Panc1 (cell line): ENCODE measurements around the gene INAFM2. TPM values are rescaled to one million over a fixed set of nuclear protein-coding genes. Genes with fewer than 3 reads are reported as not detected.

ENCODE experiments used
- ATAC-seq: fragments of 200-7000 bp; cut with Tn5 transposase; 2 replicates; pipeline ENCODE4 v1.9.1; 2020; ENCODE audit warnings: mild to moderate bottlenecking, moderate library complexity
- BruUV-seq: library from RNA; stranded (reverse); fragments of 400-500 nt; replicated peaks from 2 replicates; lab custom pipeline; 2021; lab: Mats Ljungman, UMichigan
- CTCF ChIA-PET: fragments of 300-600 bp; sonication (Branson Sonifier 250); formaldehyde crosslinking; loops from one replicate; lab custom pipeline; 2022; ENCODE audit warnings: antibody characterized with exemption; lab: Charles Lee
- POLR2A ChIA-PET: fragments of 300-600 bp; sonication (Branson Sonifier 250); formaldehyde crosslinking; loops from one replicate; lab custom pipeline; 2022; ENCODE audit warnings: antibody characterized with exemption; lab: Charles Lee
- DNase-seq: peaks from one replicate; pipeline ENCODE4 v3.0.0-alpha.2; 2010; ENCODE audit warnings: low read depth, low spot score
- H3K27ac ChIP-seq: 2 replicates; pipeline ENCODE4 v1.5.1; 2011; ENCODE audit warnings: mild to moderate bottlenecking, low read length, inconsistent platforms
- H3K27me3 ChIP-seq: fragments of 200-500 bp; sonication (Bioruptor generic); 2 replicates; pipeline ENCODE4 v1.6.0; 2014; ENCODE audit warnings: low read length, inconsistent platforms; ENCODE audit not compliant: control insufficient read depth, insufficient read depth
- H3K36me3 ChIP-seq: fragments of 200-500 bp; sonication (Bioruptor generic); 2 replicates; pipeline ENCODE4 v1.5.1; 2014; ENCODE audit warnings: inconsistent platforms, mild to moderate bottlenecking, low read length, moderate library complexity; ENCODE audit not compliant: control insufficient read depth, insufficient read depth
- H3K4me1 ChIP-seq: 2 replicates; pipeline ENCODE4 v1.5.1; 2011; ENCODE audit warnings: inconsistent platforms, mild to moderate bottlenecking, low read length, moderate library complexity; ENCODE audit not compliant: control insufficient read depth, insufficient read depth
- H3K4me3 ChIP-seq, 2 experiments: 2 replicates each; pipeline ENCODE4 v1.5.1; 2011 to 2012; ENCODE audit warnings: low read depth in 2 of 2, low read length in 2 of 2, mild to moderate bottlenecking in 2 of 2, inconsistent platforms in 1 of 2, moderate library complexity in 1 of 2
- H3K9me3 ChIP-seq: fragments of 200-500 bp; sonication (Bioruptor generic); 2 replicates; pipeline ENCODE4 v1.5.1; 2014; ENCODE audit warnings: low read depth, mild to moderate bottlenecking, inconsistent platforms, low read length, moderate library complexity; ENCODE audit not compliant: control insufficient read depth, insufficient read depth
- POLR2AphosphoS5 ChIP-seq: IDR thresholded peaks from 2 replicates; pipeline ENCODE4 v1.6.1; 2012; ENCODE audit warnings: mild to moderate bottlenecking, low read depth, low read length, moderate library complexity
- SIN3A ChIP-seq: IDR thresholded peaks from 2 replicates; pipeline ENCODE4 v1.6.1; 2012; ENCODE audit warnings: low read depth, mild to moderate bottlenecking, low read length, moderate library complexity, borderline replicate concordance; ENCODE audit not compliant: insufficient read depth
- TCF7L2 ChIP-seq: IDR thresholded peaks from 2 replicates; pipeline ENCODE4 v1.6.1; 2011; ENCODE audit warnings: mild to moderate bottlenecking, low read depth, low read length, inconsistent platforms
- in situ Hi-C: cut with HindIII; loops from 2 replicates; pipeline ENCODE4 v1.10.0; 2016; ENCODE audit warnings: low sequenced_read_pairs, low pct_unique_long_range_greater_than_20kb
- intact Hi-C: fragments of 100-400 bp; cut with micrococcal nuclease; formaldehyde crosslinking; loops from one replicate; pipeline ENCODE4 v1.10.0; 2022; ENCODE audit not compliant: unreplicated experiment
- total RNA-seq: library from RNA; stranded (reverse); gene quantifications from one replicate; pipeline ENCODE4 v1.2.1, GENCODE V29; 2021; ENCODE audit not compliant: unreplicated experiment
- TF ChIP-seq, protein P1 (sequence below): fragments of 450-650 bp; IDR thresholded peaks from 2 replicates; pipeline ENCODE4 v1.5.1; 2017; ENCODE audit warnings: mild to moderate bottlenecking
- TF ChIP-seq, protein P2 (sequence below), 2 experiments: IDR thresholded peaks; 2 replicates each; pipeline ENCODE4 v1.6.1; 2011 to 2012; ENCODE audit warnings: low read depth in 2 of 2, control low read depth in 1 of 2, low read length in 1 of 2, mild to moderate bottlenecking in 1 of 2, moderate library complexity in 1 of 2; ENCODE audit not compliant: insufficient read depth in 1 of 2

INAFM2 gene
- total RNA-seq, 1 experiment from 2014 or later: 10.4 TPM

DNA sequence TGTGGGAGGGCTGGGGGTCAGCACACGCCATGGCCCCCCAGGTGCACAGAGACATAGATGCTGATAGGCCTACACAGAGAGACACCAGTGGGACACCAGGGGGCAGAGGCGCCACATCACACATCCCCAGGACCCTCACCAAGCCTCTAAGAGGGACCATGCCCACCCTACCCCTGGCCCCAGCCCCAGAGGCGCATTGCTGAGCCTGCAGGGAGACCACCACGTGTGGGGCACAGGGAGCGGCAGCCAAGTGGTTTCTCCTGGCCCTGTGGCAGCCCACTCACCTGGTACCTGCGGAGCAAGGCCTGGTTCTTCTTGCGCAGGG, 16.1 kb downstream of the INAFM2 start:
- Histone ChIP-seq H3K36me3 (no peaks in the 10 kb centered on the region), H3K4me1 (peaks cover 60% of the 10 kb centered on the region), H3K27me3 (no peaks in the 10 kb centered on the region), H3K9me3 (no peaks in the 10 kb centered on the region), H3K4me3 (peak overlapping the region; percentile 37 to 61), H3K27ac (peak overlapping the region; percentile 94)
- POLR2A ChIA-PET: interaction anchor here (0.6 to 1.0 kb wide), 4 partner anchors 12 to 66 kb away, joined by 3 to 4 read pairs (median 4); partner anchors contain the start of genes IVD and PLCB2
- no peak for DNase-seq
- TF ChIP-seq, protein P1, sequence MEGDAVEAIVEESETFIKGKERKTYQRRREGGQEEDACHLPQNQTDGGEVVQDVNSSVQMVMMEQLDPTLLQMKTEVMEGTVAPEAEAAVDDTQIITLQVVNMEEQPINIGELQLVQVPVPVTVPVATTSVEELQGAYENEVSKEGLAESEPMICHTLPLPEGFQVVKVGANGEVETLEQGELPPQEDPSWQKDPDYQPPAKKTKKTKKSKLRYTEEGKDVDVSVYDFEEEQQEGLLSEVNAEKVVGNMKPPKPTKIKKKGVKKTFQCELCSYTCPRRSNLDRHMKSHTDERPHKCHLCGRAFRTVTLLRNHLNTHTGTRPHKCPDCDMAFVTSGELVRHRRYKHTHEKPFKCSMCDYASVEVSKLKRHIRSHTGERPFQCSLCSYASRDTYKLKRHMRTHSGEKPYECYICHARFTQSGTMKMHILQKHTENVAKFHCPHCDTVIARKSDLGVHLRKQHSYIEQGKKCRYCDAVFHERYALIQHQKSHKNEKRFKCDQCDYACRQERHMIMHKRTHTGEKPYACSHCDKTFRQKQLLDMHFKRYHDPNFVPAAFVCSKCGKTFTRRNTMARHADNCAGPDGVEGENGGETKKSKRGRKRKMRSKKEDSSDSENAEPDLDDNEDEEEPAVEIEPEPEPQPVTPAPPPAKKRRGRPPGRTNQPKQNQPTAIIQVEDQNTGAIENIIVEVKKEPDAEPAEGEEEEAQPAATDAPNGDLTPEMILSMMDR: peak; percentile 63
- no peak for TF ChIP-seq SIN3A
- in situ Hi-C loops (no loop called here), intact Hi-C loops (no loop called here)
- ATAC-seq: peak; percentile 4
- CTCF ChIA-PET: interaction anchor here (0.7 to 3.7 kb wide), 4 partner anchors 18 to 60 kb away, joined by 3 to 30 read pairs (median 10); partner anchors contain the start of genes INAFM2 and KNSTRN
- BruUV-seq: no TSS peak

DNA sequence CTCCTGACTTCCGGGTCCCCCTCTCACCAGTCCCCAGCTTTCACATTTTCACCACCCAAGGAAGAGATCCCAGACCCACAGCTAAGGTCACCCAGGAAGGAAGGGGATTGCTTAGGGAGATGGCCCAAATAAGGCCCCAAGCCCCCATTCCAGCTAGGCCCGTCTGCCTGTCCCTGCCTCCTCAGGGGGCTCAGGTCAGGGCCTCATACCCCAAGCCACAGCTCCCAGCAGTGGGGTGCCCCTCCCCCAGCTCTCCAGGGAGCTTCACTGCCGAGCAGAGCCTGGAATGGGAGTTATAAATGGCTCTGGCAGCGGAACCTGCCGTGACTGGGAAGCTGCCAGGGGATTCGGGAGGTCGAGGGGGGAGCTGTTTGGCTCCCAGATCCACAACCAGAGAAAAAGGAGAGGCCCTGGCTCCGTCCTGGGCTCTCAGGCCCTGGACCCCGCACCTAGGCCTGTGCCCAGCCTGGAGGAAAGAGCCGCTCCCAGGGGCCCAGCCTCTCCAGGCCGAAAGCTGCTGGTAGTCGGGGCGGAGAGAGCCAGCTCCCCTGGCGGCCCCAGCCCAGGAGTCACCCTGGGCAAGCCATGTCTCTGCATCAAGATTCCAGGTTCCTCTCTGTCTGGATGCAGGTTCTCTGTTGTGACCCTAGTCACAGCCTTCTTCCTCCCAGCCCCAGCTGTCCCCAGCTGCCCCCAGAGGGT, 16.7 kb downstream of the INAFM2 start:
- H3K27me3 ChIP-seq: no peaks in the 10 kb centered on the region
- TF ChIP-seq POLR2AphosphoS5 (peak; percentile 11; the same call in 1 of the 2 replicates), TCF7L2 (no peak)
- in situ Hi-C loops: no loop called here
- intact Hi-C loops: no loop called here
- peak overlapping the region; percentile 37 to 61 for H3K4me3 ChIP-seq
- no peaks in the 10 kb centered on the region for H3K9me3 ChIP-seq
- POLR2A ChIA-PET: interaction anchor here (0.5 to 0.7 kb wide), 4 partner anchors 16 to 298 kb away, joined by 3 to 6 read pairs (median 4); partner anchors contain the start of gene PLCB2
- H3K4me1 ChIP-seq: peaks cover 60% of the 10 kb centered on the region
- no TSS peak for BruUV-seq
- no peaks in the 10 kb centered on the region for H3K36me3 ChIP-seq
- DNase-seq: no peak
- peak; percentile 44 for ATAC-seq
- peak overlapping the region; percentile 94 for H3K27ac ChIP-seq
- CTCF ChIA-PET: interaction anchor here (0.6 to 3.7 kb wide), 5 partner anchors 18 to 60 kb away, joined by 3 to 30 read pairs (median 5); partner anchors contain the start of genes INAFM2 and KNSTRN

DNA sequence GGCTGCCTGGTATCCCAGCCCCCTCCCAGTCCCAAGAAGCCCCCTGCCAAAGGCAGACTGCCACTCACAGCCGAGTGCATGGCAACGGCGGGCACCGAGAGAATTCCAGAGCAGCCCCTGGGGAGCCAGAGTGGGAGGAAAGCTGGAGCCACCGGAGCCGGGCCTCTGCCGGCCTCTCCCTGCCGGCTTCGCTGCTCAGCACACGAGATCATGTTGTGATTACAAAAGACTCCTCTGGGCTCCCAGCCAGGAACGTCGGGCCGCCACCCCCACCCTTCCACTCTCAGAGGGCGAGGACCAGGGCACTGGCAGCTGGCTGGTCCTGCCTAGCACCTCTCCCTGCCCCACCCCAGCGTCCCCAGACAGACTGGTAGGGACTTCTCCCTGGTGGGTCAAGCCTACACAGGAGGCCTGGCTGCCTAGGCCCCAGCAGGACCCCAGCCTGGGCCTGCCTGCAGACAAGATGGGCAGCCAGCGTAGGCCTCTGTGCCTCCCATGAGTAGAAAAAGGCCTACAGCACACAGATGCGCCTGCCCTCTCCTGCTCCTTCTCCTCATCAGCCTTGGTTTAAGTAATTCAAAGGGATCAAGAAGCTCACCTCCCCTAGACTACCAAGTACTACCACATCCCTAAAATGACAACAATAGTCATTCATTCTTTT, 17.4 kb downstream of the INAFM2 start, which contains the start of gene CCDC9B:
CCDC9B (minus strand) TSS at position 200 of the 661 bp plus-strand sequence; CDS start at position 80, 120 bp downstream.
- peak; percentile 46 for ATAC-seq
- DNase-seq: no peak
- H3K4me1 ChIP-seq: peaks cover 60% of the 10 kb centered on the region

More for the DNA sequence above, 17.4 kb downstream of the INAFM2 start, which contains the start of gene CCDC9B:
- no peaks in the 10 kb centered on the region for H3K27me3 ChIP-seq
- no peaks in the 10 kb centered on the region for H3K36me3 ChIP-seq
- intact Hi-C loops: no loop called here
- peak within 1 kb of the TSS; percentile 37 to 61 for H3K4me3 ChIP-seq
- in situ Hi-C loops: no loop called here
- H3K9me3 ChIP-seq: no peaks in the 10 kb centered on the region
- POLR2A ChIA-PET: interaction anchor here (0.6 to 0.7 kb wide), 2 partner anchors 15 to 77 kb away, joined by 3 to 5 read pairs; no protein-coding TSS in a partner anchor
- CTCF ChIA-PET: interaction anchor here (0.6 to 3.7 kb wide), 3 partner anchors 19 to 51 kb away, joined by 5 to 30 read pairs (median 5); partner anchors contain the start of gene INAFM2
- TF ChIP-seq TCF7L2 (no peak), POLR2AphosphoS5 (peak; percentile 43; the same call in 1 of the 2 replicates), SIN3A (0 out of 2 replicates have a peak, but pooled peaks have one; percentile 11)
- TF ChIP-seq, protein P2, sequence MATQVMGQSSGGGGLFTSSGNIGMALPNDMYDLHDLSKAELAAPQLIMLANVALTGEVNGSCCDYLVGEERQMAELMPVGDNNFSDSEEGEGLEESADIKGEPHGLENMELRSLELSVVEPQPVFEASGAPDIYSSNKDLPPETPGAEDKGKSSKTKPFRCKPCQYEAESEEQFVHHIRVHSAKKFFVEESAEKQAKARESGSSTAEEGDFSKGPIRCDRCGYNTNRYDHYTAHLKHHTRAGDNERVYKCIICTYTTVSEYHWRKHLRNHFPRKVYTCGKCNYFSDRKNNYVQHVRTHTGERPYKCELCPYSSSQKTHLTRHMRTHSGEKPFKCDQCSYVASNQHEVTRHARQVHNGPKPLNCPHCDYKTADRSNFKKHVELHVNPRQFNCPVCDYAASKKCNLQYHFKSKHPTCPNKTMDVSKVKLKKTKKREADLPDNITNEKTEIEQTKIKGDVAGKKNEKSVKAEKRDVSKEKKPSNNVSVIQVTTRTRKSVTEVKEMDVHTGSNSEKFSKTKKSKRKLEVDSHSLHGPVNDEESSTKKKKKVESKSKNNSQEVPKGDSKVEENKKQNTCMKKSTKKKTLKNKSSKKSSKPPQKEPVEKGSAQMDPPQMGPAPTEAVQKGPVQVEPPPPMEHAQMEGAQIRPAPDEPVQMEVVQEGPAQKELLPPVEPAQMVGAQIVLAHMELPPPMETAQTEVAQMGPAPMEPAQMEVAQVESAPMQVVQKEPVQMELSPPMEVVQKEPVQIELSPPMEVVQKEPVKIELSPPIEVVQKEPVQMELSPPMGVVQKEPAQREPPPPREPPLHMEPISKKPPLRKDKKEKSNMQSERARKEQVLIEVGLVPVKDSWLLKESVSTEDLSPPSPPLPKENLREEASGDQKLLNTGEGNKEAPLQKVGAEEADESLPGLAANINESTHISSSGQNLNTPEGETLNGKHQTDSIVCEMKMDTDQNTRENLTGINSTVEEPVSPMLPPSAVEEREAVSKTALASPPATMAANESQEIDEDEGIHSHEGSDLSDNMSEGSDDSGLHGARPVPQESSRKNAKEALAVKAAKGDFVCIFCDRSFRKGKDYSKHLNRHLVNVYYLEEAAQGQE (IDR thresholded peaks at IDR 0.05; ENCODE audit: insufficient read depth in 1 of 2, low read depth in 2 of 2, low read length in 1 of 2): no peak
- TF ChIP-seq, protein P1: no peak
- BruUV-seq: no TSS peak
- H3K27ac ChIP-seq: peak within 1 kb of the TSS; percentile 94
